ACC112 (cell line): Measurements from ENCODE around the gene ANAPC10.
A peak's percentile ranks its signal among the peaks of the same experiment; 100 is the strongest.

Experiments used
- H2AFZ ChIP-seq: fragments of 200-600 bp; sonication (generic); one replicate; pipeline ENCODE4 v1.6.0; 2017; ENCODE audit warnings: antibody characterized with exemption, low read length; ENCODE audit not compliant: unreplicated experiment
- H3K27ac ChIP-seq: fragments of 200-600 bp; sonication (generic); 2 replicates; pipeline ENCODE4 v1.5.1; 2014; ENCODE audit warnings: low read depth, mild to moderate bottlenecking, antibody characterized with exemption, low read length, moderate library complexity
- H3K27me3 ChIP-seq: fragments of 200-600 bp; sonication (generic); 2 replicates; pipeline ENCODE4 v1.6.1; 2014; ENCODE audit warnings: mild to moderate bottlenecking, antibody characterized with exemption, low read length, moderate library complexity, mixed read lengths; ENCODE audit not compliant: insufficient read depth
- H3K36me3 ChIP-seq: fragments of 200-600 bp; sonication (generic); 2 replicates; pipeline ENCODE4 v1.6.1; 2016; ENCODE audit warnings: mild to moderate bottlenecking, antibody characterized with exemption, low read length, moderate library complexity, mixed read lengths; ENCODE audit not compliant: insufficient read depth
- H3K4me1 ChIP-seq: fragments of 200-600 bp; sonication (generic); one replicate; pipeline ENCODE4 v1.6.1; 2016; ENCODE audit warnings: low read length, mixed read lengths; ENCODE audit not compliant: insufficient read depth, unreplicated experiment, control insufficient read depth
- H3K4me3 ChIP-seq: fragments of 200-600 bp; sonication (generic); 2 replicates; pipeline ENCODE4 v1.5.1; 2014; ENCODE audit warnings: mild to moderate bottlenecking, low read depth, low read length
- H3K79me2 ChIP-seq: fragments of 200-600 bp; sonication (generic); one replicate; pipeline ENCODE4 v1.6.0; 2016; ENCODE audit warnings: low read length; ENCODE audit not compliant: control insufficient read depth, unreplicated experiment, insufficient read depth

The ANAPC10 gene

GRCh38 chr4:144969821-144970220 is 128.2 kb downstream of the ANAPC10 start:
- peak overlapping the region; percentile 47 for H2AFZ ChIP-seq
- H3K79me2 ChIP-seq = no peaks in the 10 kb centered on the region
- H3K27me3 ChIP-seq = no peaks in the 10 kb centered on the region
- H3K36me3 ChIP-seq = no peaks in the 10 kb centered on the region
- H3K4me1 ChIP-seq = no peaks in the 10 kb centered on the region
- H3K4me3 ChIP-seq = no peak overlapping the region; the same call in 1 of the 2 replicates
- no peak overlapping the region for H3K27ac ChIP-seq

- no peaks in the 10 kb centered on the region for H3K27me3 ChIP-seq
- H3K4me3 ChIP-seq = no peak overlapping the region
- H3K4me1 ChIP-seq = no peaks in the 10 kb centered on the region
- no peaks in the 10 kb centered on the region for H3K36me3 ChIP-seq
- H3K79me2 ChIP-seq = no peaks in the 10 kb centered on the region
- H2AFZ ChIP-seq = no peak overlapping the region
- no peak overlapping the region for H3K27ac ChIP-seq
These were observed 129.4 kb downstream of the ANAPC10 start for GRCh38 chr4:144968606-144969005.

GRCh38 chr4:144967161-144967560 is 130.8 kb downstream of the ANAPC10 start:
- no peak overlapping the region for H3K27ac ChIP-seq
- no peaks in the 10 kb centered on the region for H3K79me2 ChIP-seq
- H3K27me3 ChIP-seq = no peaks in the 10 kb centered on the region
- H2AFZ ChIP-seq = no peak overlapping the region
- H3K4me1 ChIP-seq = no peaks in the 10 kb centered on the region
- H3K36me3 ChIP-seq = no peaks in the 10 kb centered on the region
- H3K4me3 ChIP-seq = no peak overlapping the region

- Histone ChIP-seq H3K4me1 (no peaks in the 10 kb centered on the region), H3K36me3 (no peaks in the 10 kb centered on the region), H3K27me3 (no peaks in the 10 kb centered on the region), H3K4me3 (no peak overlapping the region), H3K79me2 (no peaks in the 10 kb centered on the region), H3K27ac (no peak overlapping the region), H2AFZ (no peak overlapping the region)
These were observed 135.7 kb downstream of the ANAPC10 start for GRCh38 chr4:144962300-144962699.

- H3K27me3 ChIP-seq = no peaks in the 10 kb centered on the region
- H3K79me2 ChIP-seq = no peaks in the 10 kb centered on the region
- H3K4me1 ChIP-seq = no peaks in the 10 kb centered on the region
- no peak overlapping the region for H3K27ac ChIP-seq
- H3K36me3 ChIP-seq = no peaks in the 10 kb centered on the region
- H2AFZ ChIP-seq = no peak overlapping the region
- no peak overlapping the region for H3K4me3 ChIP-seq
These were observed 142.9 kb downstream of the ANAPC10 start for GRCh38 chr4:144955104-144955503.

- Histone ChIP-seq H3K27ac (no peak overlapping the region), H3K27me3 (no peaks in the 10 kb centered on the region), H3K79me2 (no peaks in the 10 kb centered on the region), H3K4me1 (no peaks in the 10 kb centered on the region), H3K36me3 (no peaks in the 10 kb centered on the region), H2AFZ (no peak overlapping the region), H3K4me3 (no peak overlapping the region)
These were observed 143.8 kb downstream of the ANAPC10 start for GRCh38 chr4:144954230-144954629.

- no peaks in the 10 kb centered on the region for H3K36me3 ChIP-seq
These were observed 149.6 kb downstream of the ANAPC10 start for GRCh38 chr4:144948421-144948820.

GRCh38 chr4:144948009-144948408 is 150.0 kb downstream of the ANAPC10 start:
- Histone ChIP-seq H3K27me3 (no peaks in the 10 kb centered on the region), H3K36me3 (no peaks in the 10 kb centered on the region), H3K4me3 (no peak overlapping the region), H2AFZ (no peak overlapping the region), H3K4me1 (no peaks in the 10 kb centered on the region), H3K79me2 (no peaks in the 10 kb centered on the region), H3K27ac (no peak overlapping the region)

More at GRCh38 chr4:144948421-144948820, 149.6 kb downstream of the ANAPC10 start:
- Histone ChIP-seq H3K27me3 (no peaks in the 10 kb centered on the region), H3K4me3 (no peak overlapping the region), H3K4me1 (no peaks in the 10 kb centered on the region), H2AFZ (no peak overlapping the region), H3K79me2 (no peaks in the 10 kb centered on the region), H3K27ac (no peak overlapping the region)
